Measurements from ENCODE around the gene RBBP8NL.

Gene RBBP8NL

DNA sequence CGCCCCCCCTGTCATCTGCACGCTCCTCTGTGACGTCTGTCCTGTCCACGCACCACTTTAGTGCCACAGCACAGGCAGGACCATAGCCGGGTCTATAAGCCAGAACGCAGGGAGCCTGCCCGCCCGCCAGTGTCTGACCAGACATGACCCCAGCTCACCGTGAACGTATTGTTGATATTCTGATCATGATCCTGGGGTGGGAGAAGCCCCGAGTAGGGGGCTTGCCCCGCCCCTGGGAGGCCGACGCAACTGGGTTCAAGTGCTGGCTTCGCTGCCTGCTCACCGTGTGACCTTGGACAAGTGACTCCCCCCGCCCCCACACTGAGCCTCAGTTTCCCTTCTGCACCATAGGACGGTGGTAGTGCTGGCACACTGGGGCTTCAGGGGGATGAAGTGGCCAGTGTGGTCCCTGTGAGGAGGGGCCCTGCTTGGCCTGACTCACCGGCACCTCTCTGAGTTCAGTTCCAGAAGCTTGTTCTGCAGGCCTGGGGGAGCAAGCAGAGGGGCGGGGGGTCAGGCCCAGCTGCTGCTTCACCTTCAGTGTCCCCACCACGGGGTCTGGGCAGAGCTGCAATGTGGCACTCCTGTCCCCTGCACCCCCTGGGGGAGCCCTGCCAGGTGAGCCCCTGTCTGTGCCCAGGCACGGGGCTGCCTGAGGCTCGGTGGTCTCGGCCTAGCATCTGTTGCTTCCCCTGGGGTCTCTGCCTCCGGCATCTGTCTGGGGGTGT is 9.2 kb downstream of the RBBP8NL start:
- DNase-seq (ENCODE audit: low spot score): no peak
- TF ChIP-seq, protein P1, sequence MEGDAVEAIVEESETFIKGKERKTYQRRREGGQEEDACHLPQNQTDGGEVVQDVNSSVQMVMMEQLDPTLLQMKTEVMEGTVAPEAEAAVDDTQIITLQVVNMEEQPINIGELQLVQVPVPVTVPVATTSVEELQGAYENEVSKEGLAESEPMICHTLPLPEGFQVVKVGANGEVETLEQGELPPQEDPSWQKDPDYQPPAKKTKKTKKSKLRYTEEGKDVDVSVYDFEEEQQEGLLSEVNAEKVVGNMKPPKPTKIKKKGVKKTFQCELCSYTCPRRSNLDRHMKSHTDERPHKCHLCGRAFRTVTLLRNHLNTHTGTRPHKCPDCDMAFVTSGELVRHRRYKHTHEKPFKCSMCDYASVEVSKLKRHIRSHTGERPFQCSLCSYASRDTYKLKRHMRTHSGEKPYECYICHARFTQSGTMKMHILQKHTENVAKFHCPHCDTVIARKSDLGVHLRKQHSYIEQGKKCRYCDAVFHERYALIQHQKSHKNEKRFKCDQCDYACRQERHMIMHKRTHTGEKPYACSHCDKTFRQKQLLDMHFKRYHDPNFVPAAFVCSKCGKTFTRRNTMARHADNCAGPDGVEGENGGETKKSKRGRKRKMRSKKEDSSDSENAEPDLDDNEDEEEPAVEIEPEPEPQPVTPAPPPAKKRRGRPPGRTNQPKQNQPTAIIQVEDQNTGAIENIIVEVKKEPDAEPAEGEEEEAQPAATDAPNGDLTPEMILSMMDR (IDR thresholded peaks at IDR 0.05; ENCODE audit: borderline replicate concordance, control extremely low read depth, extremely low read depth, insufficient read depth, missing control alignments): no peak
- in situ Hi-C loops (cut with MboI; ENCODE audit: low sequenced_read_pairs, unreplicated experiment): no loop called here

DNA sequence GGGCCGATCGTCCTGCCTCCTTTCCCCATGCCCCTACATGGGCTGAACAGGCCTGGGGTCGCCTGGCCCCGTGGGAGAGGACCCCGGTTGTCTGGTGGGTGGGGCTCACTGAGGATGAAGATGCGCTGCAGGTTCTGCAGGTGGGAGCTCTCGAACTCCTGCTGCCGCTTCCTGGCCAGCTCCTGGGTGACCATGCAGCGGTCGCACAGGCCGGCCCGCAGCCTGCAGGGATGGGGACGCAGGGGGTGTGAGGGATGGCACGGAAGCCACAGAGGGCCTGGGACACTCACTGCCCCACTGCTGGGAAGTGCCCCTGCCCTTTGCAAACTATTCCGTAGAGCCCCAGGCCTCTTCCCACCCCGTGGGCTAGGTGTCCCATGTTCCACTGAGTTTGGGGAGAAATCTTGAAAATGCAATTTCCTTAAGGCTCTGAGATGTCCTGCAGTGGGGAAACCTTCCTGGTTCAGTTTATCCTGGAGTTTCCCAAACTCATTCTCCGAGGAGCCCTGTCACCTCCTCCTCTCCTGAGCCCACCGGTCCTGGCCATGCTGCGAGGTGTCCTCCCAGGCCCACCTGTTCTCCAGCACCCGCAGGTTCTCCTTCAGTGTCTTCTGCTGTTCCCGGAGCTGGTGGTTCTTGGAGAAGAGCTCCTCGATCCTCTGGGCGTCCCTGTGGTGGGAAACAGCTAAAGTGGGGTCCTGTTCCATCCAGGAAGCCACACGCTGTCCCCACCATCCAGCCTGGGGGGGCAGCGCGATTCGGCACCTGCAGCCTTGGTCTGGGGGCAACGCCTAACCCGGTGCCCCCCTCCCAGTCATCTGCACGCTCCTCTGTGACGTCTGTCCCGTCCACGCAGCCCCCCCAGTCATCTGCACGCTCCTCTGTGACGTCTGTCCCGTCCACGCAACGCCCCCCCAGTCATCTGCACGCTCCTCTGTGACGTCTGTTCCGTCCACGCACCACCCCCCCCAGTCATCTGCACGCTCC is 10.4 kb downstream of the RBBP8NL start:
- in situ Hi-C loops (cut with MboI; ENCODE audit: low sequenced_read_pairs, unreplicated experiment): no loop called here

DNA sequence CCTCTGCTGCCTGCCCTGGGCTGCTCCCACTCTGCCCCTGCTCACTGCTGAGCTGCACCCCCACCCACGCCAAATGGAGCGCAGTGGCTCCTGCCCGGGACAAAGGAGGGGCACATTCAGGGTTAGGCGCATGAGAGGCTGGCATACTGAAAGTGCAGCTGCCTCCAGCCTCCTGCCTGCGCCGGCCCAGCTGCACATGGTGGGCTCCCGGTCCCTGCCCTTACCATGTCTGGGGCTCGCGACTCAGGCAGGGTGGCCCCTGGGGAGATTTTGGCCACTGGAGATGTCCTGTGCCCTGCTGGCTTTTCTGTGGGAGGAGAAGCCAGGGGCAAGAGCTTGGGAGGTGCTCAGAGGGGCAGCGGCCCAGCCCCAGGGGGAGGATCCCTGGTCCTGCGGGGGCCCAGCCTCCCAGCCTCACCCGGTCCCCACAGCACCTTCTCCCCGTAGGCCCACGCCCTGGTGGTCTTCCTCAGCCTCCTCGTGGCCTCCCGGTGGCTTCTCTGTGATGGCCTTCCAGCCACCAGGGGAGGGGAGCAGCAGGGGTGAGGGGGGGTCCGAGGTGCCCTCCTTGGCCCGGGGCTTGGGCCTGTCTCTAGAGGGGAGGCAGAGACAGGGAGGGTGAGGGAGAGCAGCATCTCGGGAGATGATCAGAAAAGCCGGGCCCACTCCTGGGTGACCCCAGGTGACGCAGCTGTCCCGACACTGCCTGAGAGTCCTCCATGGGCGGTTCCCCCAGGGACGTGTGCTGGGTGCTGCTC is 11.8 kb downstream of the RBBP8NL start:
- DNase-seq (ENCODE audit: low spot score): no peak
- in situ Hi-C loops (cut with MboI; ENCODE audit: low sequenced_read_pairs, unreplicated experiment): no loop called here
- TF ChIP-seq, protein P1 (IDR thresholded peaks at IDR 0.05; ENCODE audit: borderline replicate concordance, control extremely low read depth, extremely low read depth, insufficient read depth, missing control alignments): no peak

More for the DNA sequence above, 10.4 kb downstream of the RBBP8NL start:
- TF ChIP-seq, protein P1 (IDR thresholded peaks at IDR 0.05; ENCODE audit: borderline replicate concordance, control extremely low read depth, extremely low read depth, insufficient read depth, missing control alignments): no peak
- no peak for DNase-seq (ENCODE audit: low spot score)

DNA sequence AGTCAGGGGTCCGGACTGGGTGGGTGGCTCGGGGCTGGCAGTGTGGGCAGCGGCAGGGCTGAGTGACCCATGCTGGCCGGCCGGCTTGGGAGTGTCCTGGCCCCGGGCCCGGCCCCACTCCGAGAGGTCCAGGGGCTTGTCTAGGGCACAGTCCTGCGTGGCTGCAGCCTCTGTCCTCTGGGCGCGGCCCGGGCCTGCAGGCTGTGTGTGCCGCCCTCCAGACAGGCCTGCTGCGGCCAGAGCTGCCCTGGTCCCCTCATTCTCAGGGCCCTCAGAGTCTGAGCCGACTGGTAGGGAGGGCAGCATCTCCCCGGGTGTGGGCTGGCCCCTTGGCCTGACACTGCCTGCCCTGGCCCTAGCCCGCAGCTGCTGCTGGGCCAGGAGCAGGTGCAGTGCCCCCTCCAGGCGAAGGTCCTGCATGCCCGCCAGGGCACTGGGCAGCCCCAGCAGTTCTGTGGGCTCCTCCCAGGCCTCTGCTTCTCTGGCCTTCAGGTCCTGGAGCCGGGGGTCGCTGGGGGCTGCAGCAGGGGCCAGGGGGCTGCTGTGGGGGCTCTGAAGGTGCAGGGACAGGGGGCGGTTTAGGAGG is 13.3 kb downstream of the RBBP8NL start:
- no peak for DNase-seq (ENCODE audit: low spot score)
- TF ChIP-seq, protein P1 (IDR thresholded peaks at IDR 0.05; ENCODE audit: borderline replicate concordance, control extremely low read depth, extremely low read depth, insufficient read depth, missing control alignments): no peak
- in situ Hi-C loops (cut with MboI; ENCODE audit: low sequenced_read_pairs, unreplicated experiment): no loop called here

DNA sequence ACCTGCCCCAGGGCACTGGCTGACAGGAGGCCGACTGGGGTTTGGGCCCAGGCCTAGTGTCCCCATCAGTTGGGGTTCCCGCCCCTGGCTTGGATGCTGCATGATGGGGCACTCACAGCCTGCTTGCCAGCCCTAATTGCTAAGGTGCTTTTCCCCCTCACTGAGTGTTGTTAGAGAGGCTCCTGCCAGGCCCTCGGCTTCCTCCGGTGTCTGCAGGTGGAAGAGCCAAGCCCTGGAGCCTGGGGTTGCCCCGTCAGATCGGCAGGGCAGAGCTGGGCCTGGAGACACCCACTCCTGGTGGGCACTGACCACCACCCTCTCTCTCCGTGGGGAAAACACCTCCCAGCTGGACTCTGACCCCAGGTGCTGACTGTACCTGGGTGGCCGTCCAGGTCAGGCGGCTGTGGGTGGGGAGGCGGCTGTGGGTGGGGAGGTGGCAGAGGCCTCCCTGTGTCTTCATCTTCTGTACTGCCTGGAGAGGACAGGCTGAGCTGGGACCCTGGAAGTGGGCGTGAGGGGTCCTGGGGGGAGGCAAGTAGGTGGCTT is 14.2 kb downstream of the RBBP8NL start:
- TF ChIP-seq, protein P1 (IDR thresholded peaks at IDR 0.05; ENCODE audit: borderline replicate concordance, control extremely low read depth, extremely low read depth, insufficient read depth, missing control alignments): no peak
- no peak for DNase-seq (ENCODE audit: low spot score)
- in situ Hi-C loops (cut with MboI; ENCODE audit: low sequenced_read_pairs, unreplicated experiment): no loop called here
